GM21423 (cell line): ENCODE data around the gene HELZ.
"Not testable (repeated sequence)": the region's sequence is repeated elsewhere in the genome, so short reads cannot be mapped to it uniquely, and the experiment has no call there.

Experiments
- ATAC-seq: cut with Tn5 transposase; IDR thresholded peaks from one replicate; pipeline ENCODE4 v1.9.1; 2021; ENCODE audit warnings: mild to moderate bottlenecking, moderate library complexity; ENCODE audit not compliant: unreplicated experiment

The HELZ gene

GRCh38 chr17:67124450-67125148 lies 120.4 kb downstream of the HELZ start:
- no peak for ATAC-seq

GRCh38 chr17:67123699-67124098 lies 121.3 kb downstream of the HELZ start:
- no peak for ATAC-seq

- no peak for ATAC-seq
Measured at GRCh38 chr17:67121316-67121891, 123.6 kb downstream of the HELZ start.

GRCh38 chr17:67119102-67119501 lies 125.9 kb downstream of the HELZ start:
- no peak for ATAC-seq

GRCh38 chr17:67116045-67116575 lies 128.9 kb downstream of the HELZ start:
- ATAC-seq, result no peak

- no peak for ATAC-seq
Measured at GRCh38 chr17:67115401-67115800, 129.6 kb downstream of the HELZ start.

GRCh38 chr17:67113486-67113885 lies 131.5 kb downstream of the HELZ start:
- no peak for ATAC-seq

- no peak for ATAC-seq
Measured at GRCh38 chr17:67111808-67112207, 133.2 kb downstream of the HELZ start.

- ATAC-seq, result no peak
Measured at GRCh38 chr17:67111327-67111726, 133.7 kb downstream of the HELZ start.

GRCh38 chr17:67110619-67111018 lies 134.4 kb downstream of the HELZ start:
- ATAC-seq, result no peak

- ATAC-seq, result no peak
Measured at GRCh38 chr17:67109111-67109510, 135.9 kb downstream of the HELZ start.

GRCh38 chr17:67107811-67108775 lies 136.9 kb downstream of the HELZ start:
- no peak for ATAC-seq

- no peak for ATAC-seq
Measured at GRCh38 chr17:67107171-67107570, 137.8 kb downstream of the HELZ start.

- ATAC-seq, result no peak
Measured at GRCh38 chr17:67105213-67105612, 139.8 kb downstream of the HELZ start.

GRCh38 chr17:67104641-67105040 lies 140.4 kb downstream of the HELZ start:
- not testable (repeated sequence) for ATAC-seq

GRCh38 chr17:67098006-67098405 lies 147.0 kb downstream of the HELZ start:
- no peak for ATAC-seq

GRCh38 chr17:67096609-67097008 lies 148.4 kb downstream of the HELZ start:
- no peak for ATAC-seq

GRCh38 chr17:67095803-67096202 lies 149.2 kb downstream of the HELZ start:
- no peak for ATAC-seq

GRCh38 chr17:67095291-67095690 lies 149.7 kb downstream of the HELZ start:
- not testable (repeated sequence) for ATAC-seq

- ATAC-seq, result no peak
Measured at GRCh38 chr17:67093348-67093747, 151.6 kb downstream of the HELZ start.

GRCh38 chr17:67092710-67093109 lies 152.3 kb downstream of the HELZ start:
- not testable (repeated sequence) for ATAC-seq
